Measurements from ENCODE around the gene PTPDC1. TPM values are rescaled to one million over a fixed set of nuclear protein-coding genes. Genes with fewer than 3 reads are reported as not detected.

The PTPDC1 gene
- total RNA-seq, 4 donors from 2014 or later = 5.0 to 17.1 (median 10.1) TPM

GRCh38 chr9:94147776-94148175 is 63.5 kb downstream of the PTPDC1 start:
- Histone ChIP-seq H3K27me3 (no peaks in the 10 kb centered on the region), H3K4me3 (no peak overlapping the region), H3K4me1 (peaks cover 16% of the 10 kb centered on the region), H3K9me3 (no peaks in the 10 kb centered on the region), H3K36me3 (no peaks in the 10 kb centered on the region), H3K27ac (no peak overlapping the region)
- 43% methylated on average over 12 of the region's 13 CpGs for WGBS
- no peak for DNase-seq (ENCODE audit: low spot score in 2 of 2)
- TF ChIP-seq POLR2A (IDR thresholded peaks at IDR 0.05) = no peak
- TF ChIP-seq CTCF (IDR thresholded peaks at IDR 0.05) = no peak

GRCh38 chr9:94148419-94148818 is 64.2 kb downstream of the PTPDC1 start:
- Histone ChIP-seq H3K9me3 (no peaks in the 10 kb centered on the region), H3K27ac (no peak overlapping the region), H3K4me3 (no peak overlapping the region), H3K36me3 (no peaks in the 10 kb centered on the region), H3K27me3 (no peaks in the 10 kb centered on the region), H3K4me1 (peaks cover 16% of the 10 kb centered on the region)
- 73% methylated on average over 5 of the region's 5 CpGs for WGBS
- TF ChIP-seq POLR2A (IDR thresholded peaks at IDR 0.05) = no peak
- no peak for TF ChIP-seq EP300 (IDR thresholded peaks at IDR 0.05)
- no peak for TF ChIP-seq POLR2AphosphoS5 (IDR thresholded peaks at IDR 0.05)
- no peak for DNase-seq (ENCODE audit: low spot score in 2 of 2)

GRCh38 chr9:94149696-94150095 is 65.4 kb downstream of the PTPDC1 start:
- Histone ChIP-seq H3K4me1 (peaks cover 8% of the 10 kb centered on the region), H3K36me3 (no peaks in the 10 kb centered on the region), H3K4me3 (no peak overlapping the region), H3K27ac (no peak overlapping the region), H3K27me3 (no peaks in the 10 kb centered on the region), H3K9me3 (no peaks in the 10 kb centered on the region)
- no peak for DNase-seq (ENCODE audit: low spot score in 2 of 2)
- WGBS = 93% methylated on average over 6 of the region's 6 CpGs
- TF ChIP-seq CTCF (IDR thresholded peaks at IDR 0.05) (no peak), POLR2AphosphoS5 (IDR thresholded peaks at IDR 0.05) (no peak), EP300 (IDR thresholded peaks at IDR 0.05) (no peak), POLR2A (IDR thresholded peaks at IDR 0.05) (no peak)

GRCh38 chr9:94150279-94150828 is 66.1 kb downstream of the PTPDC1 start:
- no peak overlapping the region for H3K27ac ChIP-seq
- no peak overlapping the region for H3K4me3 ChIP-seq
- H3K27me3 ChIP-seq = no peaks in the 10 kb centered on the region
- no peak for DNase-seq (ENCODE audit: low spot score in 2 of 2)
- H3K9me3 ChIP-seq = no peaks in the 10 kb centered on the region
- H3K4me1 ChIP-seq = peaks cover 5% of the 10 kb centered on the region
- TF ChIP-seq POLR2A (IDR thresholded peaks at IDR 0.05) (no peak), EP300 (IDR thresholded peaks at IDR 0.05) (no peak), CTCF (IDR thresholded peaks at IDR 0.05) (no peak), POLR2AphosphoS5 (IDR thresholded peaks at IDR 0.05) (no peak)
- H3K36me3 ChIP-seq = no peaks in the 10 kb centered on the region
- WGBS = 90% methylated on average over 3 of the region's 3 CpGs

- Histone ChIP-seq H3K9me3 (no peaks in the 10 kb centered on the region), H3K4me3 (no peak overlapping the region), H3K36me3 (no peaks in the 10 kb centered on the region), H3K27me3 (no peaks in the 10 kb centered on the region), H3K4me1 (peaks cover 5% of the 10 kb centered on the region), H3K27ac (no peak overlapping the region)
- WGBS = 73% methylated on average over 11 of the region's 11 CpGs
- no peak for TF ChIP-seq POLR2AphosphoS5 (IDR thresholded peaks at IDR 0.05)
- no peak for DNase-seq (ENCODE audit: low spot score in 2 of 2)
Observed at GRCh38 chr9:94150890-94151650, 66.8 kb downstream of the PTPDC1 start.

- Histone ChIP-seq H3K36me3 (no peaks in the 10 kb centered on the region), H3K4me3 (no peak overlapping the region), H3K9me3 (no peaks in the 10 kb centered on the region), H3K27me3 (no peaks in the 10 kb centered on the region), H3K4me1 (peaks cover 15% of the 10 kb centered on the region), H3K27ac (no peak overlapping the region)
- TF ChIP-seq POLR2AphosphoS5 (IDR thresholded peaks at IDR 0.05) = no peak
- no peak for TF ChIP-seq CTCF (IDR thresholded peaks at IDR 0.05)
- TF ChIP-seq POLR2A (IDR thresholded peaks at IDR 0.05) = no peak
- TF ChIP-seq EP300 (IDR thresholded peaks at IDR 0.05) = no peak
- 92% methylated on average over 1 of the region's 1 CpG for WGBS
- DNase-seq (ENCODE audit: low spot score in 2 of 2) = no peak
Observed at GRCh38 chr9:94153905-94154304, 69.6 kb downstream of the PTPDC1 start.
